ENCODE data around the gene PSMD14.

PSMD14 gene

DNA sequence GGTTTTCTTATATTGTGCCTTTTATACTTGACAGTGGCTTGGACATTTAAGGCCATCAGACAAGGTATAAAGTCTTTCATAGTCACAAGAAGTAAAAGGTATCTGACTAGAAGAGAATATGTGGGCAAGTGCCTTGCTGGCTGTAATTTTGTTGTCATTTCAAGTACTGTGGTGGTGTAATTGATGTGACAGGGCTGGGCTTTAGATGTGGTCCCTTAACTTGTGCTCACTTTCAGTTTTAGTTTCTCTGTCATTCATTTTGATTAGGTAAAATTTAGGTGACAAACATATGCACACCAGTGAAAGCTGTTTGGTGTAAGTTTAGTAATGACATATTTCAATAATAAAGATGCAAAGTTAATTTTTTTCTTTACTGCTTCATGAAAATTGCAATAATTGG is 76.6 kb downstream of the PSMD14 start:
- peak in 1 of 2 experiments; percentile 6 for DNase-seq

DNA sequence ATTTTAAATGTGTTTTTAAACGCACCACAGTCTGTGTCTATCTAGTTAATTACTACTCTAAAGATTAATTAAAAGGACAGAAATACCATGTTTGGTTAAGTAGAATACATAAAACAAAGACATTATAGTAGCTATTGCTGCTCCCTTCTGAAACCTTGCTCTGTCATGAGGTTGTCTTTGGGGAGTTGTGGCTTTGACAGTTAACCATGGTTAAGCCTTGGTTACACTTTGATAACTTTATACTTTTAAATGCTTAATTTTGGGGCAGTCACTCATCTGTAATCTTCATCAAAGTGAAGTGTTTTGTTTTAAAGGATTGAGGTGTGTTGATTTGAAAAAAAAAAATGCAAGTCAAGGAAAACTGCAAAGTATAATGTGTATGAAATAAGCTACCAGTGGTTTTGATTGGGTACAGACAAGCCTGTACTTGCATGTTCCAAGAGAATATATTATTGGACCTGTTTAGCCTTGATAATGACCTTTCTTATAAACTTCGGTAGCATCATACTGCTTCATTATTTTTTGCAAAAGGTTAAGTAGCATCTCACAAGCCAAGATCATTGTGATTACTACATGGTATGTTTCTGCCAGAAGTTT is 78.1 kb downstream of the PSMD14 start:
- no peak for DNase-seq
- TF ChIP-seq POLR2A (IDR thresholded peaks at IDR 0.05; ENCODE audit: low read length) (no peak), GATA1 (IDR thresholded peaks at IDR 0.05; ENCODE audit: low read depth, low read length) (no peak)

More for the DNA sequence above, 76.6 kb downstream of the PSMD14 start:
- TF ChIP-seq POLR2A (IDR thresholded peaks at IDR 0.05; ENCODE audit: low read length) (no peak), GATA1 (IDR thresholded peaks at IDR 0.05; ENCODE audit: low read depth, low read length) (no peak)

DNA sequence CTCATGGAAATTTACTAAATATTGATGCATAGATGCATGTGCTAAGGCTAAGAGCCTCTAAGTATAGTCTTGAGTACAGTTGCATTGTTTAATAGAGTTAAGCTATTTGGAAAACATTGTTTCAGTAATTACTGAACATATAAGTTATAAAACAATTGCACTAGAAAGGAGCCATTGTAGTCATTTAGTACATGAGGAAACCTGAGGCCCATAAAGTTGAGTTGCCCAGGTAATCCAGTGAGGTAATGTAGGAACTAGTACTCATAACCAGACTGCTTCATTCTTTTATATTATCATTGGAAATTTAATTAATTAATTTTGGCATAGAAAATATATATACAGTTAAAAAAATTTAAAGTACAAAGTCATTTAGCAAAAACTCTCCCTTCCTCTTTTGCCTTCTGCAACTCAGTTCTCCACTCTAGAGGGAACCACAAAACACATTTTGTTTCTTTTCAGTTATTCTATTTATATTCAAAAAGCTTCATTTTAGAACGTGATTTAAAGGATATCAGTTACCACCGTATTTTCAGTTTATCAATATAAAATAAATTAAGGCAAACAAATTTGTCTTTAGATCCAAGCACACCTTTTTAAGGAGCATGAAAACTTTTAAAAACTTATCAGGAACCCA is 80.0 kb downstream of the PSMD14 start:
- DNase-seq = no peak
- no peak for TF ChIP-seq GATA1 (IDR thresholded peaks at IDR 0.05; ENCODE audit: low read depth, low read length)
- no peak for TF ChIP-seq POLR2A (IDR thresholded peaks at IDR 0.05; ENCODE audit: low read length)

- no peak for DNase-seq
- TF ChIP-seq POLR2A (IDR thresholded peaks at IDR 0.05; ENCODE audit: low read length) (no peak), GATA1 (IDR thresholded peaks at IDR 0.05; ENCODE audit: low read depth, low read length) (no peak)
Observed at GRCh38 chr2:161391737-161392506, 83.7 kb downstream of the PSMD14 start.

DNA sequence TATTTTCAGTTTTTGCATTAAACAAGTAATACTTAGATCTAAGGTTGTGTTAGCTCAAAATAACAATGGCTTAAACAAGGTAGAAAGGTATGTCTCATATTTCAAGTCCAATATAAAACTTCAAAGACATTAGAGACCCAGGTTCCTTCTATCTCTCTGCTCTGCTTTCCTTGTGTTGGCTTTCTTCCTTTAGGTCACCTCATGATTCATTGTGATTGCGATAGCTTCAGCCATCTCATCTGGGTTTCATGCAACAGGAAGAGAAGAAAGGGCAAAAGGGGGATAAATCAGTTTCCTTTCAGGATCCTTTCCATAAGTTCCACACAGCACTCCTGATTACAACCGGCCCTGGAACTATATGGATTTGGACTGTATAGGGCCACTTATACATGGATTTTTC is 91.9 kb downstream of the PSMD14 start:
- no peak for TF ChIP-seq GATA1 (IDR thresholded peaks at IDR 0.05; ENCODE audit: low read depth, low read length)
- TF ChIP-seq POLR2A (IDR thresholded peaks at IDR 0.05; ENCODE audit: low read length) = no peak

GRCh38 chr2:161402297-161402696 is 94.1 kb downstream of the PSMD14 start:
- TF ChIP-seq POLR2A (IDR thresholded peaks at IDR 0.05; ENCODE audit: low read length) (no peak), GATA1 (IDR thresholded peaks at IDR 0.05; ENCODE audit: low read depth, low read length) (no peak)
- no peak for DNase-seq

More for the DNA sequence above, 91.9 kb downstream of the PSMD14 start:
- DNase-seq = no peak

DNA sequence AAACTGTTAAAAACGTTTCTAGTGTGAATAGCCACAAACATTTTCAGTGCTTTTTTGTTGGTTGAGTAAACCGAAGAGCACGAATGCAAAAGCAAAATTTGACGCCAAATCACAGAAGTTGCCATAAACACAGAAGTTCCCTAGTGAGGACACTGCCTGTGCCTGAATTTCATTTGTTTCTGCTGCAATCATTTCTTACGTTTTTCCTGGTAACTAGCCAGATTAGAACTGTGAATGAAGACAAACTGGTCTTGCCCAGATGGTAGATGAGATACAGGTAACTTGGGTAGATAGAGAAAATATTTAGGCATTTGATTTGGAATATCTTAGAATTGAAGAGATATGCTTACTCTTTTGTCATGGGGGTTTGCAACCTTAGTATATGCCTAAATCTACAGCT is 98.1 kb downstream of the PSMD14 start:
- no peak for TF ChIP-seq POLR2A (IDR thresholded peaks at IDR 0.05; ENCODE audit: low read length)
- no peak for TF ChIP-seq GATA1 (IDR thresholded peaks at IDR 0.05; ENCODE audit: low read depth, low read length)
- no peak for DNase-seq

- no peak for DNase-seq
- TF ChIP-seq POLR2A (IDR thresholded peaks at IDR 0.05; ENCODE audit: low read length) (no peak), GATA1 (IDR thresholded peaks at IDR 0.05; ENCODE audit: low read depth, low read length) (no peak)
Observed at GRCh38 chr2:161407597-161407996, 99.4 kb downstream of the PSMD14 start.

- TF ChIP-seq GATA1 (IDR thresholded peaks at IDR 0.05; ENCODE audit: low read depth, low read length) = no peak
- TF ChIP-seq POLR2A (IDR thresholded peaks at IDR 0.05; ENCODE audit: low read length) = no peak
- DNase-seq = no peak
Observed at GRCh38 chr2:161409308-161409907, 101.2 kb downstream of the PSMD14 start.

DNA sequence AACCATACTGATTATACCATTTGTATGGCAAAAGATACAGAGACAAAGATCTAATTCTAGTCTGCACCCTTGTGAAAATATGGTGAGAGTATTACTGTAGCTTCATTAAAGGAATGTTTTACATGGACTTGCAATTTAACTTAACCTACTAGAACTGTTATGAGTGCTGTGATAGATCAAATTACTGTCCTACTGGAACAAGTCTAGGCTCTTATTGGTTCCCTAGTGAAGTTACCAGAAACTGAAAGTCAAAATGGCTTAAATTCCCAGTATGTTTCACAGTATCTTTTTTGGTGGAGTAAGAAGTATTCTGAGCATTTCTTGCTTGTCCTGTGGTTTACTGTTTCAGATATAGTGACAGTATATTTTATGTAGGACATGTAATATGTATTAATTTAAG is 104.1 kb downstream of the PSMD14 start:
- DNase-seq = no peak

DNA sequence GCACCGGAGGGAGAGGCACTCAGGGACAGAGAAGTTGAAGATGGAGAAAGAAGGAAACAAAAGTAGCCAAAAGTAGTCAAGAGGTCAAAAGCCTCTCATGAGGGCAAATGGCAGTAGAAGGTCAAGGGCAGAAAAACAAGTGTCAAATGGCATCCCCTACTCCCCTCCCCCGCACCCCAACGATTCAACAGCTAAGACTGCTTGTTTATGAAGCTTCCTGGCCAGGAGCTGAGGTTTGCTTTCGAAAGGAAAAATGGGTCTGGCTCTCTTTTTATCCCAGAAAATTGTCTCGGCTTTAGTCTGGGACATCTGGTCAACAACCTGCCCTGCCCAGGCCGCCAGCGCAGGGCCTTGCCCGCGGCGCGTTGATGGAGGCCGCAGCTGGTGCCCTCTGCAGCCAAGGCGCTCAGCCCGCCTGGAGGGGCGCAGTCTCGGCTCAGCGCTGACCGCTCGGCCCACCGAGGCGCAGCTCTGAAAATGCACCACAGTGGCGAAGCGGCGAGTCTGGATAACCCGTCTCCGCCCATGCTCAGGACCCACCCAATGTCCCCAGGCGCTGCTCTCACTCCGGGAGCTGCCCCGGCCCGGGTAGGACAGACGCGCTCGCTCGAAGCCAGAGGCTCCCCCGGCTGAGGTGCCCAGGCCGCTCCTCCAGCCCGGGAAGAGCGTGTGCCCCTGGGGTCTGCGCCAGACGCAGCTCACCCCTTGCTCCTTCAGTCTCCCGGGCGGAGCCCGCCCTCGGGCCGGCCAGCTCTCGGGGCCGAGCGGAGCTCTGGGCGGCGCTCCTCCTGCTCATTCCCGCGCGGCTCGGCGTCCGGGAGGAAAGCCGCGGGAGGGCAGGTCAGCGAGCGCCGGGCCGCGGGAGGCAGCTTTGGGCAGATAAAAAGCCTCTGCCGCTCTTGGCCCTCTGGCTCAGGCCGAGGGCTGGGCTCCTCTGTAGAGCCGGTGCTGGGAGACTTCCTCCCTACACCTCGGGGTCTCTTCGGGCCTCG is 106.1 kb downstream of the PSMD14 start:
- peak; percentile 63 to 64 for DNase-seq

More for the DNA sequence above, 104.1 kb downstream of the PSMD14 start:
- no peak for TF ChIP-seq POLR2A (IDR thresholded peaks at IDR 0.05; ENCODE audit: low read length)
- TF ChIP-seq GATA1 (IDR thresholded peaks at IDR 0.05; ENCODE audit: low read depth, low read length) = no peak

GRCh38 chr2:161415034-161415986 is 107.1 kb downstream of the PSMD14 start:
- TF ChIP-seq GATA1 (IDR thresholded peaks at IDR 0.05; ENCODE audit: low read depth, low read length) = no peak
- no peak for TF ChIP-seq POLR2A (IDR thresholded peaks at IDR 0.05; ENCODE audit: low read length)
- DNase-seq = peak; percentile 36 to 49

More for the DNA sequence above, 106.1 kb downstream of the PSMD14 start:
- no peak for TF ChIP-seq POLR2A (IDR thresholded peaks at IDR 0.05; ENCODE audit: low read length)
- no peak for TF ChIP-seq GATA1 (IDR thresholded peaks at IDR 0.05; ENCODE audit: low read depth, low read length)

Measured in erythroblast (primary cell).